HCEC 1CT (cell line): ENCODE measurements around the gene USF1.
A peak's percentile ranks its signal among the peaks of the same experiment; 100 is the strongest.
"Not testable (repeated sequence)": the region's sequence is repeated elsewhere in the genome, so short reads cannot be mapped to it uniquely, and the experiment has no call there.

ENCODE experiments used
- DNase-seq: peaks from one replicate; pipeline ENCODE4 v3.0.0-alpha.2; 2017

USF1 gene

GRCh38 chr1:161076410-161076809 is 30.6 kb upstream of the USF1 start:
- no peak for DNase-seq

GRCh38 chr1:161074676-161075368 is 29.0 kb upstream of the USF1 start:
- DNase-seq = no peak

- DNase-seq = no peak
Observed at GRCh38 chr1:161073474-161074121, 27.8 kb upstream of the USF1 start.

- DNase-seq = no peak
Observed at GRCh38 chr1:161072751-161073449, 27.1 kb upstream of the USF1 start.

GRCh38 chr1:161071886-161072371 is 26.2 kb upstream of the USF1 start:
- peak; percentile 43 for DNase-seq

GRCh38 chr1:161070761-161071160 is 25.0 kb upstream of the USF1 start:
- peak; percentile 15 for DNase-seq

GRCh38 chr1:161069731-161070270 is 24.0 kb upstream of the USF1 start, which contains the start of gene ARHGAP30:
Gene ARHGAP30, minus strand, starts transcription at chr1:161069891. Its CDS starts 267 bp downstream, at chr1:161069624.
- DNase-seq = no peak

- no peak for DNase-seq
Observed at GRCh38 chr1:161069241-161069640, 23.5 kb upstream of the USF1 start.

GRCh38 chr1:161068306-161069234 is 22.8 kb upstream of the USF1 start:
- no peak for DNase-seq

GRCh38 chr1:161066694-161067093 is 20.9 kb upstream of the USF1 start:
- no peak for DNase-seq

GRCh38 chr1:161065681-161066080 is 19.9 kb upstream of the USF1 start:
- DNase-seq = not testable (repeated sequence)

- not testable (repeated sequence) for DNase-seq
Observed at GRCh38 chr1:161063936-161064335, 18.2 kb upstream of the USF1 start.

GRCh38 chr1:161061419-161061818 is 15.6 kb upstream of the USF1 start:
- DNase-seq = no peak

GRCh38 chr1:161059293-161059692 is 13.5 kb upstream of the USF1 start:
- DNase-seq = no peak

GRCh38 chr1:161054805-161055204 is 9.0 kb upstream of the USF1 start:
- no peak for DNase-seq

GRCh38 chr1:161054232-161054631 is 8.5 kb upstream of the USF1 start:
- DNase-seq = no peak

GRCh38 chr1:161052899-161053298 is 7.1 kb upstream of the USF1 start:
- peak; percentile 19 for DNase-seq

GRCh38 chr1:161051219-161051618 is 5.4 kb upstream of the USF1 start:
- DNase-seq = no peak

GRCh38 chr1:161048949-161049722 is 3.4 kb upstream of the USF1 start:
- no peak for DNase-seq

GRCh38 chr1:161047436-161048420 is 2.0 kb upstream of the USF1 start:
- no peak for DNase-seq
